GM12891 (cell line): ENCODE data around the gene PPP2R3B.

Experiments
- PAX5 ChIP-seq: IDR thresholded peaks from 2 replicates; pipeline ENCODE4 v1.6.1; 2011; ENCODE audit warnings: low read length, moderate library complexity, mild to moderate bottlenecking; ENCODE audit not compliant: insufficient read depth, severe bottlenecking
- POLR2A ChIP-seq: IDR thresholded peaks from 2 replicates; pipeline ENCODE4 v1.6.1; 2011; ENCODE audit warnings: low read depth, low read length, control low read depth
- POLR2AphosphoS5 ChIP-seq: IDR thresholded peaks from 2 replicates; pipeline ENCODE4 v1.6.1; 2011; ENCODE audit warnings: low read depth, low read length, control low read depth
- SPI1 ChIP-seq: IDR thresholded peaks from 2 replicates; pipeline ENCODE4 v1.6.1; 2011; ENCODE audit warnings: low read depth, low read length, control low read depth
- TAF1 ChIP-seq: IDR thresholded peaks from 2 replicates; pipeline ENCODE4 v1.6.1; 2011; ENCODE audit warnings: low read depth, low read length, control low read depth

- no peak for TF ChIP-seq POLR2A
- TF ChIP-seq POLR2AphosphoS5 = no peak
- TF ChIP-seq PAX5 = no peak
- TF ChIP-seq TAF1 = no peak
- no peak for TF ChIP-seq SPI1
Measured at GRCh38 chrX:433771-434170, 47.1 kb upstream of the PPP2R3B start.
